H1 (cell line): ENCODE results near the gene FRZB. TPM values are rescaled to one million over a fixed set of nuclear protein-coding genes. Genes with fewer than 3 reads are reported as not detected.

ENCODE experiments used
- CTCF ChIA-PET: fragments of 300-600 bp; sonication (Branson Sonifier 250); formaldehyde crosslinking; loops from one replicate; lab custom pipeline; 2021; ENCODE audit not compliant: partially characterized antibody; lab: Charles Lee
- POLR2A ChIA-PET: fragments of 300-600 bp; sonication (Branson Sonifier 250); formaldehyde crosslinking; loops from one replicate; lab custom pipeline; 2021; ENCODE audit warnings: inconsistent platforms; ENCODE audit not compliant: partially characterized antibody; lab: Charles Lee
- DNase-seq, 2 experiments: peaks; one replicate each; pipeline versions ENCODE4 v3.0.0 to v3.0.0-alpha.2; 2010 to 2022; ENCODE audit warnings: low spot score in 2 of 2, low read depth in 1 of 2, mixed read lengths in 1 of 2
- FAIRE-seq: peaks from 2 replicates; lab custom pipeline; 2011; peaks lifted over from hg19 to GRCh38; lab: Jason Lieb, UNC
- H2AFZ ChIP-seq: 2 replicates; pipeline ENCODE4 v1.8.1; 2012; ENCODE audit warnings: low read length, inconsistent platforms
- H2AK5ac ChIP-seq: 2 replicates; pipeline ENCODE4 v1.6.1; 2013; ENCODE audit warnings: low read depth, low read length
- H2BK120ac ChIP-seq: replicated peaks from 2 replicates; pipeline ENCODE3; 2013; ENCODE audit warnings: low read depth, low read length, inconsistent platforms
- H2BK12ac ChIP-seq: 2 replicates; pipeline ENCODE4 v1.6.1; 2013; ENCODE audit warnings: low read depth, low read length
- H2BK15ac ChIP-seq: 2 replicates; pipeline ENCODE4 v1.6.1; 2013; ENCODE audit warnings: low read length
- H2BK20ac ChIP-seq: 2 replicates; pipeline ENCODE4 v1.6.1; 2013; ENCODE audit warnings: low read length
- H2BK5ac ChIP-seq: 2 replicates; pipeline ENCODE4 v1.6.1; 2013; ENCODE audit warnings: low read depth, low read length
- H3K14ac ChIP-seq: 2 replicates; pipeline ENCODE4 v1.6.1; 2013; ENCODE audit warnings: inconsistent platforms; ENCODE audit not compliant: insufficient read length
- H3K18ac ChIP-seq: 2 replicates; pipeline ENCODE4 v1.6.1; 2013; ENCODE audit warnings: low read length; ENCODE audit errors: extremely low read depth
- H3K23ac ChIP-seq: 2 replicates; pipeline ENCODE4 v1.6.1; 2013; ENCODE audit warnings: inconsistent platforms; ENCODE audit not compliant: insufficient read length
- H3K23me2 ChIP-seq: 2 replicates; pipeline ENCODE4 v1.6.1; 2013; ENCODE audit warnings: low read depth, low read length
- H3K27ac ChIP-seq: 2 replicates; pipeline ENCODE4 v1.6.1; 2011; ENCODE audit warnings: low read depth, low read length, inconsistent platforms
- H3K27me3 ChIP-seq, 4 experiments: replicated peaks in 1 of 4; 1 replicate in 1 of 4; 2 replicates in 3 of 4; pipeline versions ENCODE4 v1.6.1 to v1.8.1; 2011 to 2013; ENCODE audit warnings: low read length in 3 of 4, mild to moderate bottlenecking in 3 of 4, inconsistent platforms in 2 of 4, mixed read lengths in 2 of 4, moderate library complexity in 1 of 4; ENCODE audit not compliant: control insufficient read depth in 3 of 4, insufficient read depth in 3 of 4; ENCODE audit errors: extremely low read depth in 1 of 4
- H3K36me3 ChIP-seq, 4 experiments: 2 replicates each; pipeline versions ENCODE4 v1.6.1 to v1.8.1; 2011 to 2013; ENCODE audit warnings: mild to moderate bottlenecking in 4 of 4, low read length in 3 of 4, moderate library complexity in 2 of 4, control low read depth in 1 of 4, inconsistent platforms in 1 of 4; ENCODE audit not compliant: insufficient read depth in 4 of 4, control insufficient read depth in 2 of 4
- H3K4ac ChIP-seq: replicated peaks from 2 replicates; pipeline ENCODE3; 2013; ENCODE audit warnings: low read length, low read depth, mixed read lengths, inconsistent platforms; ENCODE audit not compliant: insufficient read length
- H3K4me1 ChIP-seq, 4 experiments: replicated peaks in 1 of 4; 1 replicate in 1 of 4; 2 replicates in 3 of 4; pipeline versions ENCODE4 v1.6.1 to v1.8.1; 2011 to 2013; ENCODE audit warnings: low read length in 3 of 4, inconsistent platforms in 2 of 4, mixed read lengths in 1 of 4; ENCODE audit not compliant: insufficient read depth in 4 of 4, control insufficient read depth in 3 of 4
- H3K4me2 ChIP-seq, 2 experiments: 2 replicates each; pipeline versions ENCODE4 v1.6.1 to v1.8.1; 2011 to 2013; ENCODE audit warnings: low read depth in 2 of 2, low read length in 2 of 2, control low read depth in 1 of 2, inconsistent platforms in 1 of 2, mild to moderate bottlenecking in 1 of 2; ENCODE audit not compliant: insufficient read depth in 1 of 2
- H3K4me3 ChIP-seq, 4 experiments: fragments of 200-600, 300-600 bp in 1 of 4; sonication (generic), shearing (Covaris generic), sonication (Bioruptor Twin) in 1 of 4; 2 replicates each; pipeline versions ENCODE4 v1.5.1 to v1.8.1; 2011 to 2016; ENCODE audit warnings: low read length in 4 of 4, low read depth in 3 of 4, control low read depth in 2 of 4, inconsistent platforms in 2 of 4, mild to moderate bottlenecking in 2 of 4, mixed read lengths in 1 of 4, moderate library complexity in 1 of 4; ENCODE audit not compliant: insufficient read depth in 2 of 4; ENCODE audit errors: extremely low read depth in 1 of 4
- H3K56ac ChIP-seq: replicated peaks from 2 replicates; pipeline ENCODE3; 2013; ENCODE audit warnings: low read depth, mild to moderate bottlenecking, mixed read lengths, low read length, inconsistent platforms; ENCODE audit not compliant: insufficient read length
- H3K79me1 ChIP-seq: 2 replicates; pipeline ENCODE4 v1.6.1; 2013; ENCODE audit warnings: low read depth, low read length, control low read depth
- H3K79me2 ChIP-seq, 2 experiments: 2 replicates each; pipeline versions ENCODE4 v1.6.1 to v1.8.1; 2012 to 2013; ENCODE audit warnings: low read length in 2 of 2, mild to moderate bottlenecking in 2 of 2, inconsistent platforms in 1 of 2; ENCODE audit not compliant: insufficient read depth in 2 of 2, control insufficient read depth in 1 of 2
- H3K9ac ChIP-seq, 4 experiments: replicated peaks in 1 of 4; 1 replicate in 1 of 4; 2 replicates in 3 of 4; pipeline versions ENCODE4 v1.6.1 to v1.8.1; 2011 to 2013; ENCODE audit warnings: low read depth in 3 of 4, low read length in 3 of 4, control low read depth in 2 of 4, mild to moderate bottlenecking in 2 of 4, moderate library complexity in 2 of 4, inconsistent platforms in 1 of 4; ENCODE audit errors: extremely low read depth in 1 of 4
- H3K9me3 ChIP-seq, 2 experiments: 2 replicates each; pipeline versions ENCODE4 v1.6.1 to v1.8.1; 2012 to 2013; ENCODE audit warnings: mild to moderate bottlenecking in 2 of 2, moderate library complexity in 2 of 2, control low read depth in 1 of 2, inconsistent platforms in 1 of 2, low read depth in 1 of 2, low read length in 1 of 2, mixed read lengths in 1 of 2; ENCODE audit not compliant: insufficient read depth in 2 of 2
- H4K20me1 ChIP-seq, 2 experiments: replicated peaks in 1 of 2; 2 replicates each; pipeline versions ENCODE3 to v1.8.1; 2011 to 2013; ENCODE audit warnings: inconsistent platforms in 2 of 2, low read length in 2 of 2, mild to moderate bottlenecking in 1 of 2; ENCODE audit not compliant: insufficient read depth in 2 of 2, control insufficient read depth in 1 of 2
- H4K5ac ChIP-seq: 2 replicates; pipeline ENCODE4 v1.6.1; 2013; ENCODE audit warnings: low read length, low read depth, mixed read lengths, inconsistent platforms; ENCODE audit not compliant: insufficient read length
- H4K8ac ChIP-seq: 2 replicates; pipeline ENCODE4 v1.8.0; 2013; ENCODE audit warnings: mild to moderate bottlenecking, moderate library complexity, low read length, inconsistent platforms; ENCODE audit not compliant: insufficient read depth; ENCODE audit errors: extremely low read depth
- H4K91ac ChIP-seq: replicated peaks from 2 replicates; pipeline ENCODE3; 2013; ENCODE audit warnings: low read length, mixed read lengths, inconsistent platforms; ENCODE audit not compliant: insufficient read length
- CBX5 ChIP-seq: fragments of 300-800, 300-1000 bp; sonication (generic); IDR thresholded peaks from 2 replicates; pipeline ENCODE4 v1.7.1; 2016; ENCODE audit warnings: antibody characterized with exemption, low read length, low read depth
- EP300 ChIP-seq, 2 experiments: IDR thresholded peaks; 1 replicate in 1 of 2; 2 replicates in 1 of 2; pipeline ENCODE4 v1.6.1; 2011 to 2012; ENCODE audit warnings: low read depth in 2 of 2, low read length in 2 of 2, mild to moderate bottlenecking in 2 of 2, borderline replicate concordance in 1 of 2, inconsistent platforms in 1 of 2, moderate library complexity in 1 of 2
- FOSL1 ChIP-seq: IDR thresholded peaks from 2 replicates; pipeline ENCODE4 v1.6.1; 2011; ENCODE audit warnings: mild to moderate bottlenecking, low read depth, low read length, moderate library complexity; ENCODE audit not compliant: insufficient read depth
- GABPA ChIP-seq: IDR thresholded peaks from 2 replicates; pipeline ENCODE4 v1.6.1; 2011; ENCODE audit warnings: mild to moderate bottlenecking, low read length, moderate library complexity, borderline replicate concordance; ENCODE audit not compliant: insufficient read depth
- MAX ChIP-seq: IDR thresholded peaks from 2 replicates; pipeline ENCODE4 v1.6.1; 2012; ENCODE audit warnings: inconsistent platforms
- NRF1 ChIP-seq: IDR thresholded peaks from 2 replicates; pipeline ENCODE4 v1.6.1; 2011; ENCODE audit warnings: mild to moderate bottlenecking, low read depth, low read length, improper control_type of control experiment
- PHF8 ChIP-seq: fragments of 200-600 bp; sonication (generic); conservative IDR thresholded peaks from 2 replicates; pipeline ENCODE4 v1.7.1; 2012; ENCODE audit warnings: low read depth, mild to moderate bottlenecking, inconsistent platforms, low read length, moderate library complexity
- POLR2AphosphoS5 ChIP-seq: IDR thresholded peaks from 2 replicates; pipeline ENCODE4 v1.6.1; 2011; ENCODE audit warnings: low read depth, low read length
- SP1 ChIP-seq: IDR thresholded peaks from 2 replicates; pipeline ENCODE4 v1.6.1; 2011; ENCODE audit warnings: low read depth, low read length
- WGBS, 2 experiments: shearing (Covaris generic) in 1 of 2; methylation state at CpG; one replicate each; pipeline versions ENCODE4 v1.1.6 to v1.1.7; 2013 to 2015; ENCODE audit warnings: low lambda C conversion rate in 2 of 2, mixed read lengths in 2 of 2, inconsistent platforms in 1 of 2, low coverage in 1 of 2, missing lambda C conversion rate in 1 of 2; ENCODE audit not compliant: insufficient replicate concordance in 2 of 2, insufficient coverage in 1 of 2, insufficient read length in 1 of 2; ENCODE audit errors: extremely low coverage in 1 of 2, missing lambda C conversion rate in 1 of 2; 5-methylcytosine and 5-hydroxymethylcytosine counted together
- polyA plus RNA-seq, 7 experiments: library from polyadenylated mRNA; depleted of rRNA in 3 of 7; stranded (reverse) in 5 of 7; unstranded in 2 of 7; fragments of >200 nt in 5 of 7; fragments of 200-250 nt in 2 of 7; gene quantifications; 1 replicate in 5 of 7; 2 replicates in 1 of 7; 4 replicates in 1 of 7; pipeline versions ENCODE4 v1.2.1 to v1.2.3, GENCODE V29; 2011 to 2013; ENCODE audit warnings: missing spikeins in 2 of 7, mixed read lengths in 2 of 7
- total RNA-seq: library from RNA; stranded (reverse); fragmentation: NEBNext Ultra II Directional; extraction: Animal tissue kit (Norgen Biotek cat#: 25700); gene quantifications from 2 replicates; pipeline ENCODE4 v1.2.1, GENCODE V29; 2021

Gene FRZB
- total and polyA plus RNA-seq, 2 of the 8 experiments (the other 6 are each of a cell fraction or from before 2014, with no cell fraction given): 4.4 to 4.6 TPM

GRCh38 chr2:182883451-182883850, 17.0 kb upstream of the FRZB start:
- H3K56ac ChIP-seq: no peak overlapping the region
- H2BK15ac ChIP-seq: no peak overlapping the region
- H3K4me2 ChIP-seq: no peak overlapping the region
- no peak overlapping the region for H4K91ac ChIP-seq
- 90% methylated on average over 2 of the region's 2 CpGs; no CpG with 5 or more reads in 1 of the 2 experiments for WGBS, 2 experiments
- no peak overlapping the region for H2BK120ac ChIP-seq
- no peak overlapping the region for H3K4me3 ChIP-seq
- no peak overlapping the region for H2AK5ac ChIP-seq
- H3K27me3 ChIP-seq: no peaks in the 10 kb centered on the region
- no peak overlapping the region for H2BK20ac ChIP-seq
- H3K18ac ChIP-seq: no peak overlapping the region
- H3K79me2 ChIP-seq: no peaks in the 10 kb centered on the region
- H3K36me3 ChIP-seq: no peaks in the 10 kb centered on the region
- no peaks in the 10 kb centered on the region for H4K20me1 ChIP-seq
- no peaks in the 10 kb centered on the region for H3K4me1 ChIP-seq
- no peak overlapping the region for H3K27ac ChIP-seq
- H3K4ac ChIP-seq: no peak overlapping the region
- TF ChIP-seq POLR2AphosphoS5: no peak
- no peak for TF ChIP-seq PHF8
- no peak for TF ChIP-seq CBX5
- no peak for TF ChIP-seq SP1
- no peak for TF ChIP-seq MAX
- no peak for TF ChIP-seq NRF1
- no peak for TF ChIP-seq FOSL1
- no peak for TF ChIP-seq GABPA
- no peak for TF ChIP-seq EP300 (IDR thresholded peaks at IDR 0.05; ENCODE audit: borderline replicate concordance in 1 of 2, low read depth in 2 of 2, low read length in 2 of 2)
- no peaks in the 10 kb centered on the region for H3K23me2 ChIP-seq
- no peak overlapping the region for H2AFZ ChIP-seq
- POLR2A ChIA-PET: no interaction called here
- no peak overlapping the region for H4K5ac ChIP-seq
- H4K8ac ChIP-seq: no peak overlapping the region
- CTCF ChIA-PET: interaction anchor here (1.1 to 1.5 kb wide), 3 partner anchors 13 to 99 kb away, joined by 3 to 5 read pairs (median 5); no protein-coding TSS in a partner anchor
- H3K79me1 ChIP-seq: no peaks in the 10 kb centered on the region
- H2BK12ac ChIP-seq: no peak overlapping the region
- no peak overlapping the region for H3K9ac ChIP-seq
- no peak overlapping the region for H3K23ac ChIP-seq
- H2BK5ac ChIP-seq: no peak overlapping the region
- DNase-seq (no peak), FAIRE-seq (no peak)
- no peak overlapping the region for H3K14ac ChIP-seq
- H3K9me3 ChIP-seq: no peaks in the 10 kb centered on the region
